Measurements from ENCODE around the gene TMED1. TPM values are rescaled to one million over a fixed set of nuclear protein-coding genes. Genes with fewer than 3 reads are reported as not detected.
A peak's percentile ranks its signal among the peaks of the same experiment; 100 is the strongest.

The TMED1 gene
- total and polyA plus RNA-seq, 9 of the 15 experiments (the other 6 are each of a cell fraction or from before 2014, with no cell fraction given), result 0.86 to 30.2 (median 23.5) TPM

- no peak for TF ChIP-seq AFF1 (IDR thresholded peaks at IDR 0.05; ENCODE audit: low read depth in 1 of 2, partially characterized antibody in 2 of 2)
- no peak for TF ChIP-seq RFX1 (IDR thresholded peaks at IDR 0.05)
- no peak for TF ChIP-seq ELK1 (CRISPR knock-in tag; IDR thresholded peaks at IDR 0.05)
- TF ChIP-seq ZNF76 (CRISPR knock-in tag; IDR thresholded peaks at IDR 0.05; ENCODE audit: borderline replicate concordance), result no peak
- TF ChIP-seq CREB5 (CRISPR knock-in tag; IDR thresholded peaks at IDR 0.05), result no peak
- TF ChIP-seq ETS1 (conservative IDR thresholded peaks at IDR 0.05; ENCODE audit: control insufficient read depth, low read depth, low read length), result no peak; the same call in 1 of the 2 replicates
- TF ChIP-seq E2F5 (CRISPR knock-in tag; IDR thresholded peaks at IDR 0.05), result no peak
- TF ChIP-seq ZNF518B (CRISPR knock-in tag; IDR thresholded peaks at IDR 0.05), result no peak
- no peak for TF ChIP-seq MYBL2 (IDR thresholded peaks at IDR 0.05; ENCODE audit: low read depth)
- TF ChIP-seq MYBL2 (CRISPR knock-in tag; IDR thresholded peaks at IDR 0.05; ENCODE audit: borderline replicate concordance), result no peak
- no peak for TF ChIP-seq L3MBTL2 (IDR thresholded peaks at IDR 0.05)
- TF ChIP-seq ZNF347 (CRISPR knock-in tag; IDR thresholded peaks at IDR 0.05; ENCODE audit: low read depth), result no peak
- TF ChIP-seq ZNF263 (CRISPR knock-in tag; IDR thresholded peaks at IDR 0.05; ENCODE audit: borderline replicate concordance), result no peak
- peak in 1 of 2 experiments; percentile 63; a peak in 2 of 4 replicates for TF ChIP-seq RAD21 (CRISPR knock-in tag; conservative IDR thresholded peaks at IDR 0.05 in 1 of 2, IDR thresholded peaks at IDR 0.05 in 1 of 2)
These were observed 35.1 kb upstream of the TMED1 start, which contains the start of gene CARM1 (continued) for GRCh38 chr19:10870955-10871603.

Data from K562 (cell line).